Measurements from ENCODE around the gene RIMBP2.

The RIMBP2 gene

DNA sequence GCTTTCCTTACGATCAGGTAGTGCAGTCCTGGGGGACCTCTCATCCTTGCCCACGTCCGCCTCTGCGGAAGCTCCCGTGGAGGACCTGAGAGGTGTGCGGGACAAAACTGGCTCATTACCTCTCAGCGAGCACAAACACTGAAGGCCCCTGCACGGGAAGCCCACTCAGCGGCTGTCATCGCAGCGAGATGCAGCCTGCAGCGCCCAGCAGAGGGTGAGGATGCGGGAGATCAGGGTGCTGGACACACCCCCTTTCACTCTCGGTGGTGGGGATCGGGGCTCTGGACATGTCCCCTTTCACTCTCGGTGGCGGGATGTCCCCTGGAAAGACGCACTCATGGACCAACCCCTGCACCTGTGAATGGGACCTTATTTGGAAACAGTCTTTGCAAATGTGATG, 266.8 kb downstream of the RIMBP2 start:
- DNase-seq, result no peak

DNA sequence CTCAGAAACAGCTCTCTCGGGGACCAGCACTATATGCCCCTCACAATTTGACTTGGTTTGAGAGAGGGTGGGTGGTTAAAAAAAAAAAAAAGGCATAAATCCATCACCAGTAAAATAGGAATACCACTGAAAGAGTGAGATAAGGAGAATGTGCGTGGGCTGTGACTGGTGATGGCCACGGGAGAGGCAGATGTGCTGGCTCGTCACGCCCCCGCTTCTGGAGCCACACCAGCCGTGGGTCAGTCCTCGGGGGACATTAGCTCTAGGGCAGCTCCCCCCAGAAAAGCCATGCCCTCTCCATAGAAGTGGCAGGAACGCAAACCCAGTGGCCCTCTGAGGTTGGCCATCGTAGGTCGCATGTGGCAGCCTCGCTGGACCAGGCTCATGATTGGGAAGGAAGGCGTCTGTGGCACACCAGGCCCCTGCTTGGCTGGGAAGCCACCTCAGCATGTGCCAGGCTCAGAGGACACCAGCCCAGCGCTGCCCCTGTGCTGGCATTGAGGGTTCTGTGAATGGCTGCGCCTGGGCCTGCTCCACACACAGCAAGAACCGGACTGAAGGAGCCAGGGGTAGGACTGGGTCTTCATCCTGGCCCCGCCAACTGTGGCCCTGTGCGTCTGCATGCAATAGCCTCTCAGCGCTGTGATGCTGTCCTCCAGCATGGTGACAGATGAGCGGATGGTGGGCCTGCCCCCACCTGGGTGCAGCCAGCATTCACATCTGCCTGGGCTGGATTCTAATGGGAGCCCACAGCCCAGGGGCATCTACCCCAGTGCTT, 267.9 kb downstream of the RIMBP2 start:
- no peak for DNase-seq

DNA sequence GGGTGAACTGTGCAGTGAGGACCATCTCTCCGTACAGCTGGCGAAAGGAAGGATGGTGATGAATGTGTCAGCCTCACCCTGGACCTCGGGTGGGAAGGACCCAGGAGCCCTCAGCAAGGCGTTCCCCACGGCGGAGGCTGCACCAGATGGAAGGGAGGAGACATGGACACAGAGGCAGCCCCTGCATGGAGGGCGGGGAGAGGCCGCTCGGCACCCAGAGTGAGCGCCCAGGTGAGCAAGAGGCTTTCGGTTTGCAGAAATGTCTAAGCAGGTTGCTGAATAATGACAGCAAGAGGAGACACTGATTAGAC, 268.5 kb downstream of the RIMBP2 start:
- DNase-seq, result no peak

- DNase-seq, result no peak
These were observed 269.0 kb downstream of the RIMBP2 start for GRCh38 chr12:130446846-130447654.

- no peak for DNase-seq
These were observed 271.1 kb downstream of the RIMBP2 start for GRCh38 chr12:130444986-130445385.

- no peak for DNase-seq
These were observed 272.0 kb downstream of the RIMBP2 start for GRCh38 chr12:130444061-130444460.

DNA sequence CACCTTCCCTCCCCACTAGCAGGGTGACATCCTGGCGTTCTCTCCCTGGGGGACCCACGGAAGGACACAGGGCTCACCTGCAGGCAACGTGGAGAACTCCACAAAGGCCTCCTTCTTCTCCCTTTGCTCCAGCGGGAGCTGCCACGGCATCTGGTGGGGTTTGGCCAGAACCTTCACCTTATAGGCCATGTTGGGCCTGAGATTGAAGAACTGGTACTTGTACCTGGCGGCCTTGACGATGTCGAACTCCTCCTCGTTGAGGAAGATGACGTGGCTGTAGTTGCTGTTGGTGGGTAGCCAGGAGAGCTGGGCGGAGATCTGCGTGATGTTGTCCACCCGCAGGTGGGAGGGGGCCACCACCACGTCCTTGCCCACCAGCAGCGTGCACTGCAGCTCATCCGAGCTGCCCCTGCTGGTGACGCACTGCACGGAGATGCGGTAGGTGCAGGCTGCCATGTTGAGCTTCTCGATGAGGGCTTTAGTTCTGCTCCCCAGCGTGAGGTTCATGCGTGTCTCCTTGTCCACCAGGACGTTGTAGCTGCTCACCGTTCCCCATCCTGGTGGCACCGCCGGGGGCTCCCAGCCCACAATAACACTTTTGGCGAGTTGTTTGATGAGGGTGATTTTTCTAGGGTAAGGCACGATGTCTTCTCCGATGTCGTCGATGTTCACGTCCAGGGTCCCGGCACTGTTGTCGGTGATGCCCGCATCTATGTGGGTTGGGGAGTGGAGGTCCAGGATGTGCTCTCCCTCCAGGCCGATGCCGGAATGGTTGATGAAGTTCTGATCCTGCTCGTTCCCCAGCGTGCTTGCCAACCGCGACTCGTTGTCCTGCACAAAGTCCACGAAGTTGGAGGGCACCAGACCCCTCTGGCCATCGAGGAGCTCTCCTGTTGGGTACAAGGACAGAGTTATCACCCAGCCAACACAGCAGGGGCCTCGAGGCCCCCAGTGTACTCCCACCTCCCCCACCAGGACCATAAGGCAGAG, 274.0 kb downstream of the RIMBP2 start:
- no peak for DNase-seq

GRCh38 chr12:130440411-130441080, 275.6 kb downstream of the RIMBP2 start:
- no peak for DNase-seq

GRCh38 chr12:130439250-130439649, 276.8 kb downstream of the RIMBP2 start:
- no peak for DNase-seq

GRCh38 chr12:130438711-130439110, 277.4 kb downstream of the RIMBP2 start:
- no peak for DNase-seq

- no peak for DNase-seq
These were observed 277.9 kb downstream of the RIMBP2 start for GRCh38 chr12:130438243-130438620.

GRCh38 chr12:130437555-130438242, 278.4 kb downstream of the RIMBP2 start:
- no peak for DNase-seq

DNA sequence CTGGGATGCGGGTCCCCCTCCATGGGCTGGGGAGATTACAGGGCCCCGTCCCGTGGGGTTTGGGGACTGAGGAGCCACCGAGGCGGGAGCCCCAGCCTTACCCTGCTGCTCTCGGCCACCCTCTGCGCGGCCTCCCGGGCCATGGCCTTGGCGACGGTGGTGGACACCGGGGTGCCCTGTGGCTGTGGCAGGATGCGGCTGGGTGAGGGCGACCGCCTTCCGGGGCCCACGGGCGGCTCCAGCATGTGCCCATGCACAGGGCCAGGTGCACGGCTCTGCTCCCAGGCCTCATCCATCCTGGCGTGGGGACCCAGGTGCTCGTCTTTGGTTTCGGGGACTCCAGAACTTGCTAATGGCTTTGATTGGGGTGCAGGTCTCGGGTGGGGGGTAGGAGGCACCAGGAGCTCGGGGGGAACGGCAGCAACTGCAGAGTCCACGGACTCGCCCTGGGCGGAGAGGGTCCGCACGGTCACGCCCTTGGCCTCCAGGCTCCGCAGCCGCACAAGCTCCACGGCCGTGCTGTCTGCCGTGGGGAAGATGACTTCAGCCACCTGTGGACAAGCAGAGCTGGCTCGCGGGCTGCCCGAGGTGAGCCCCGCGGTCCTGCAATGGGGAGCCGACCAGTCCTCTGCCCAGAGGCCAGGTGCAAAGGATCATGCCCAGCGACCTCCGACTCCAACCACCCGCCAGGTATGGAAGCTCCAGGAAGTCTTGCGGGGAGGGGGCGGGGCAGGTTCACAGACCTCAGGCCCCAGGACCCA, 279.2 kb downstream of the RIMBP2 start:
- no peak for DNase-seq

- DNase-seq, result no peak
These were observed 280.3 kb downstream of the RIMBP2 start for GRCh38 chr12:130435826-130436225.

GRCh38 chr12:130435331-130435730, 280.8 kb downstream of the RIMBP2 start:
- DNase-seq, result no peak

GRCh38 chr12:130434560-130434959, 281.5 kb downstream of the RIMBP2 start:
- no peak for DNase-seq

DNA sequence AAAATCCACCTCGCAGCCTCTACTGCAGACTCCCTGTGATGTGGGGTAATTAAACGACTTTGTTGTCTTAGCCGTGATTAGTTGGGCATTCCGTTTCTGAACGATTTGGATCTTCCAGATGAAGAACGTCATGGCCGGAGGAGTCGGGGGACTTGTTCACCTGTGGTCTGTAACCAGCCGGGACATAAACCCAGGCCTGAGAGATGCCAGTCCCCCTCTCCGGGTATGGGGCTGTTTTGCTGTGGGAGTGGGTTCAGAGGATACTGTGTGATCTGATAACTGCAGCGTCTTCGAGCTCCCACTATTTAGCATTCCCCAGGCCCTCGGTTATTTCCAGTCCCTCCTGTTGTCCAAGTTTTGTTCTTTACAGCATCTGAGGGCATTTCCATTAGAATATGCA, 282.3 kb downstream of the RIMBP2 start:
- DNase-seq, result no peak

DNA sequence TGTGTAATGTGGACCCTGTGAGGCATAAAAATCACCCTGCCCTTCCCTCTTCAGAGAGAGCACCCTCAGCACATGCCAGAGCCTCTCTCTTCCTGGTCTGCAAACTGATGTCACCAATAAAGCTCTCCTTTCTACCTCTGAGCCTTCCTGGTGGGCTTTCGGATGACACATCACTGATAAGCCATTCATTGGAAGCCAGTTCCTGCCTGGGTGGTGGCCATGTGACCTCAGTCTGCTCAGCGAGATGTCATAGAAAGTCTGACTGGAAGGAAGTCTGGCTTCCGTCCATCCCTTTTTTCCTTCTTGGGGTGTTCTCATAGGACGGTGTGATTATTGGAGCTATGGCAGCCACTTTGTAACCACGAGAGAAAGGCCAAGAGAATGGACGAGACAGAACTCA, 282.7 kb downstream of the RIMBP2 start:
- DNase-seq, result no peak

DNA sequence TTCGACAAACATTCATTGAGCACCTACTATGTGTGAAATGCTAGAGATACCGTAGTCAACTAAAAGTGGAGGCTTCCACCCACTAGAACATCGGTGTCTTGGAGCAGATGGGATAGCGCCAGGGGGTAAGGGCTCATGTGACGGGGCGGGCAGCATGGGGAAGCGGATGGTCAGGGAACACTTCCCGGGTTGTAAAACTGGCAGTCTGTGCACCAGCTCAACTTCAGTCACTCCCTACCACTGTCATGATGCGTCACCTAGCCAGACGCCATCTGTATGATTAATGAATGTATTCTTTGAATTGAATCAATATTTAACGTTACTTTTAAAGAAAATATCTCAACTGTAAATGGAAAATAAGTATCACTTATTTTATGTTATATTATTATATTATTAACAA, 284.9 kb downstream of the RIMBP2 start:
- no peak for DNase-seq
